RCC 7860 (cell line): ENCODE results near the gene OVAAL.
"Not testable (repeated sequence)": the region's sequence is repeated elsewhere in the genome, so short reads cannot be mapped to it uniquely, and the experiment has no call there.

Source experiments
- DNase-seq: peaks from one replicate; pipeline ENCODE4 v3.0.0-alpha.2; 2015; ENCODE audit warnings: low spot score
- FAIRE-seq: peaks from 2 replicates; lab custom pipeline; 2012; peaks lifted over from hg19 to GRCh38; lab: Jason Lieb, UNC

Gene OVAAL

GRCh38 chr1:180540697-180541594 is 17.8 kb upstream of the OVAAL start:
- DNase-seq, result no peak
- no peak for FAIRE-seq

GRCh38 chr1:180542113-180542837 is 16.5 kb upstream of the OVAAL start:
- FAIRE-seq (no peak), DNase-seq (no peak)

- FAIRE-seq, result no peak
- DNase-seq, result no peak
Measured at GRCh38 chr1:180542838-180543145, 16.0 kb upstream of the OVAAL start.

- FAIRE-seq (no peak), DNase-seq (no peak)
Measured at GRCh38 chr1:180544050-180544449, 14.7 kb upstream of the OVAAL start.

GRCh38 chr1:180545991-180546390 is 12.8 kb upstream of the OVAAL start:
- DNase-seq (no peak), FAIRE-seq (no peak)

- DNase-seq (no peak), FAIRE-seq (no peak)
Measured at GRCh38 chr1:180548686-180549317, 10.0 kb upstream of the OVAAL start.

- not testable (repeated sequence) for FAIRE-seq, DNase-seq
Measured at GRCh38 chr1:180549770-180550169, 9.0 kb upstream of the OVAAL start.

- FAIRE-seq (no peak), DNase-seq (no peak)
Measured at GRCh38 chr1:180550241-180550640, 8.5 kb upstream of the OVAAL start.

- no peak for FAIRE-seq
- no peak for DNase-seq
Measured at GRCh38 chr1:180551997-180552396, 6.8 kb upstream of the OVAAL start.

- FAIRE-seq, DNase-seq: not testable (repeated sequence)
Measured at GRCh38 chr1:180553046-180553445, 5.7 kb upstream of the OVAAL start.

- FAIRE-seq (no peak), DNase-seq (no peak)
Measured at GRCh38 chr1:180555411-180555810, 3.4 kb upstream of the OVAAL start.

GRCh38 chr1:180560200-180560867 is 1.6 kb downstream of the OVAAL start:
- FAIRE-seq, result no peak
- peak; percentile 24 for DNase-seq

GRCh38 chr1:180560868-180561600 is 2.3 kb downstream of the OVAAL start:
- DNase-seq (peak; percentile 59), FAIRE-seq (no peak)

GRCh38 chr1:180562640-180563025 is 3.9 kb downstream of the OVAAL start:
- DNase-seq (no peak), FAIRE-seq (no peak)

- no peak for FAIRE-seq
- DNase-seq, result peak; percentile 54
Measured at GRCh38 chr1:180563026-180563827, 4.5 kb downstream of the OVAAL start.

- FAIRE-seq, result no peak
- DNase-seq, result no peak
Measured at GRCh38 chr1:180565121-180565871, 6.5 kb downstream of the OVAAL start.

GRCh38 chr1:180566026-180566425 is 7.3 kb downstream of the OVAAL start:
- DNase-seq, result no peak
- FAIRE-seq, result no peak

- DNase-seq (no peak), FAIRE-seq (no peak)
Measured at GRCh38 chr1:180566495-180566894, 7.7 kb downstream of the OVAAL start.

- no peak for FAIRE-seq
- DNase-seq, result no peak
Measured at GRCh38 chr1:180567654-180568053, 8.9 kb downstream of the OVAAL start.
